Measurements from ENCODE around the gene USP31.
"Not testable (repeated sequence)": the region's sequence is repeated elsewhere in the genome, so short reads cannot be mapped to it uniquely, and the experiment has no call there.

The USP31 gene

DNA sequence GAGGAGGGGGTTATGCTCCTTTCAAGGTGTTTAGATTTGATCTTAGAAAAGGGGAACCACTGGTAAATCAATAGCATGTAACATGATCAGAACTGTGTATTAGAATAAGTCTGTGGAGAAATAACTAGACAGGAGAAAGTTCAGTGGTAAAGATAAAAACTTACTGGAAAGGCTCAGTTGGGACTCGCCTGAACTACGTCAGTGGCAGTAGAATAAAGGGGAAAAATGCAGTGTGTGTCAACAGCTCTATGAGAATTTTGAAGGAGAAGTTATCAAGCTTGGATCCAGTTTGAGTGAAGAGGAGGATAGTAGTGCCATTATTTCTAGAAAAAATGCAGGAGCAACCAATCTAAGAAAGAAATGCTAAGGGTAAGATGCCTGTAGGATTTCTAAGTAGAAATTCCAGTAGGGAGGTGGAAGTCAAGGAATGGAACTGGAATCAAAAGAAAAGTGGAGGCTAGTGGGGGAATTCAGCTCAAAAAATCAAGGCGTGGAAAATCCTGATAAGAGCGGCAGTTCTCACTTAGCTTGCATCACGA is 48.2 kb downstream of the USP31 start:
- no peak for DNase-seq (ENCODE audit: low read depth, low spot score)

- not testable (repeated sequence) for DNase-seq (ENCODE audit: low read depth, low spot score)
These were observed 52.8 kb downstream of the USP31 start for GRCh38 chr16:23096450-23096849.

GRCh38 chr16:23094136-23094535 is 55.1 kb downstream of the USP31 start:
- not testable (repeated sequence) for DNase-seq (ENCODE audit: low read depth, low spot score)

GRCh38 chr16:23092801-23093117 is 56.5 kb downstream of the USP31 start:
- DNase-seq (ENCODE audit: low read depth, low spot score) = no peak

DNA sequence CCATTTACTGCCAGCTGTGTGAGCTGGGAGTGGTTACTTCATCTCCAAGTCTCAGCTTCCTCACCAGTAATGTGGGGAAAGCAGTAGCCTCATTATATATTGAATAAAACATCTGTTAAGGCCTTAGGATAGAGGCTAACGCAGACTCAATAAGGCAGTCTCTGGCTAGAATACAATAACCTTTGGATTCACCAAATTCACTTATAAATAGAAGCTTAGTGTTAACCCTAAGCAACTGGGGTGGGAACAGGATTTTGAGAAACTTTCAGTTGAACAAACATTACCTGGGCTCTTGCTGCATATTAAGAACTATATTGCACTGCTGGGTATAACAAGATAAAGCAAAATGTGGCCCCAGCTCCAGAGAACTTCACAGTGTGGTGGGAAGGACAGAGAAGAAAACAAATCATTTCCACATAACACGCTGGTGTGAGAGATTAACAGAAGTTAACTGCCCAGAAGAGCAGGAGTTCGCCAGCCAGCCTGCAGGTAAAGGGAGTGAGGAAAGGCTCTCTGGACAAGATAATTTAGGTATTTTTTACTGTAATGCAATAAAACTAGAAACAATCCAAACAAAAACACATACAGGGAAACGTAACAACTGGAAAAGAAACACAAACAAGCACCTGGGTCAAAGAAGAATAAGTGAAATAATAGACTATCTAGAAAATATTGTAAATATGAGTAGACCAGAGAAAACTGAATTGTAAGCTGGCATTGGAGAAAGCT is 57.0 kb downstream of the USP31 start:
- DNase-seq (ENCODE audit: low read depth, low spot score) = no peak

DNA sequence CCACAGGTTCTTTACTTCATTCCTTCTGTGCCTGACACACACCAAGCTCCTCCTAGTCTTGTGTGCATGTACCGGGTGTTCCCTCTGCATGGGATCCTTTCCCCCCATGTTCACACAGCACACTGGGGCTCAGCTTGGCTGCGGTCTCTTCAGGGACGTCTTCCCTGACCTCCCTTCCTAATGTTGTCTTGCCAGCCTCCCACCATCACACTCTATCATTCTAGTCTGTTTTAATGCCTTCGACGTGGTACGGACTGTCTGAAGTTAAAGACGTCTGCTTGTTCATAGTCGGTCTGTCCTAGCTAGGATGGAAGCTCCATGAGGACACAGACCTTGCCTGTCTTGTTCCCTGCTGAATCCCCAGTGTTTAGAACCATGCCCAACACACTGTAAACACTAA is 60.1 kb downstream of the USP31 start:
- no peak for DNase-seq (ENCODE audit: low read depth, low spot score)

DNA sequence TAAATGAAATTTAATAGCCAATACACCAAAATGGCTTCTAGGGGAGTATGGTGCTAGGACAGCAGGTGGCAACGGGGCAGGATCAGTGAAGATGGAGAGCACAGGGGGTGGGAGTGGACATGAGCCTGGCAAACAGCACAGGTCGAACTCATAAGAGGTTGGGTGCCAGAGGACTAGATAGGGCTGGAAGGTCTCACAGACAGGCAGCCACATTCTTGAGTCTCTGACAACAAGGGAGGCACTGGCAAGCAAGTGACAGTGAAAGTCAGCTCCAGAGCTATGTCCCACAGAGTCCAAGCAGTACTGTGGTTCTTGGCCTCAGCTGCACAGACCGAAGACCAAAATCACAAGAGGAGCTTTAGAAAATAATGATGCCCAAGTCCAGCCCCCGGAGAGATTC is 61.2 kb downstream of the USP31 start:
- DNase-seq (ENCODE audit: low read depth, low spot score) = no peak

GRCh38 chr16:23085949-23086348 is 63.3 kb downstream of the USP31 start:
- no peak for DNase-seq (ENCODE audit: low read depth, low spot score)

DNA sequence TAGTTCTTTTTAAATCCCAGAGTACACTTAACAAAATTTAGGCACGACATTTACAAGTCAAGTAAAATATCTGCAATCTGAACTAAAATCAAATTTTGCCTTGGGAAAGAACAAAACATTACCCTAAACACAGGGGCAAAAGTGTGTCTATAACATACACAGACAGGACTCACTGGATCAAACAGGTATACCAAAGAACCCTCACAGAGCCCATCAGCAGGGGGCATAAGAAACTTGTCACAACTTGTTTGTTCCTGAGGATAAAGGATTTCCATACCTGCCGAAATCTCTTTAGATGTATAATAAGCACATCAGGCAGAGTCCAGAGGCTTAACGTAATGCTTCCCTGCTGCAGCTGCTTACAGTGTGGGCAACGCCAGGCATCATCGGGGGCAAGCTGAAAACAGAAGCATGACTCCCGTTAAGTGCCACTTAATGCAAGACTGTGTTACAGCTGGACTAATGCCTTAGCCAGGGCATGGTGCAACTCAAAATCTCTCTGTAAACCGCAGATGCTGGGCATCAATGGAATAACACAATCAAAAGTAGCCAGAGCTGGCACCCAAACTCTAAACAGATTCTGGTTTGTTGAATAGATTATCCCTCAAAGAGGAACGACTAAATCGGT is 67.0 kb downstream of the USP31 start:
- DNase-seq (ENCODE audit: low read depth, low spot score) = no peak

- DNase-seq (ENCODE audit: low read depth, low spot score) = peak; percentile 15
These were observed 67.6 kb downstream of the USP31 start for GRCh38 chr16:23081675-23082119.

DNA sequence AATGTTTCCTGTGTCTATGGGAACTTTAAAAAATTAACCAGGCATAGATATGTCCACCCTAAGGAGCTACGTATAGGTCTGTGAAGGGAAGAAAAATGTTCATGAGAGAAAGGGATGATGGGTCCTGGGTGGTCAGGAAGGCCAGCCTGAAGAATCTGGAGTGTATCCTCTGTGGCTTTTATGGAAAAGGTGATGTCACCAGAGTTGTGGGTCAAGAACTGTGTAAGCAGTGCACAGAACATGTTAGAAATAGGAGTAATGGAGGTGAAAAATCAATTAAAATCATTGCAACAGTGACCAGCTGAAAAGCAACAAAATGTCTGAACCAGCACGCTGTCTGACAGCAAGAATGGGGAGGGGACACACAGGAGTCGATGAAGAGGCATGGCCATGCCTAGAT is 68.5 kb downstream of the USP31 start:
- DNase-seq (ENCODE audit: low read depth, low spot score) = no peak

GRCh38 chr16:23080329-23080728 is 68.9 kb downstream of the USP31 start:
- DNase-seq (ENCODE audit: low read depth, low spot score) = no peak

DNA sequence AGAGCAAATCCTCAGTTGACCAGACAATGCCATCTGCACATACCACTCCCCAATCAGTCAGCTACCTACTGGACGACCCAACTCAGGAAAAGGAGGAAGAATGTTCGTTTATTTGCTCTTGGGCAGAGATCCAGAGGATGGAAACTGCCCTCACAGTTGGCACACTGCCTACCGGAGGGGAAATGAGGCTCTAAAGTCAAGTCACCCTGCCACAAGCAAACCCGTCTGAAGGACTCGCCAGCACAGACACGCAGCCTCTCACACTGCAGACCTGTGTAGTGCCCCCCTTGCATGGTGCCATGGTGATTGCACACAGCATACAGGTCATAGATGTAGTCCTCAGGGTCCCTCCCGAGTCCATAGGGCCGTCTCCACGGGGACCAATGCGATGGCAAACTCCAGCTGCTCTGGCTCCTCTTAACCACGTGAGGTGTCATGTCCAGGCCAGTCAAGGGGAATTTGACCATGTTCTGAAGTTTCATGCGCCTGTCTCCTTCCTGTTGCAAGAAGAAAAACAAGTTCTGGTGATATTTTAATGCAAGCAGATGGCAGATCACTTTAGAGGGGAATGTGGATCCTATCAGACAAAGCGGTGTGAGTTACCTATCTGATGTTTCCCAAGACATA is 69.5 kb downstream of the USP31 start:
- DNase-seq (ENCODE audit: low read depth, low spot score) = no peak

GRCh38 chr16:23074423-23074822 is 74.8 kb downstream of the USP31 start:
- no peak for DNase-seq (ENCODE audit: low read depth, low spot score)

GRCh38 chr16:23072769-23073549 is 76.3 kb downstream of the USP31 start:
- DNase-seq (ENCODE audit: low read depth, low spot score) = peak; percentile 54

DNA sequence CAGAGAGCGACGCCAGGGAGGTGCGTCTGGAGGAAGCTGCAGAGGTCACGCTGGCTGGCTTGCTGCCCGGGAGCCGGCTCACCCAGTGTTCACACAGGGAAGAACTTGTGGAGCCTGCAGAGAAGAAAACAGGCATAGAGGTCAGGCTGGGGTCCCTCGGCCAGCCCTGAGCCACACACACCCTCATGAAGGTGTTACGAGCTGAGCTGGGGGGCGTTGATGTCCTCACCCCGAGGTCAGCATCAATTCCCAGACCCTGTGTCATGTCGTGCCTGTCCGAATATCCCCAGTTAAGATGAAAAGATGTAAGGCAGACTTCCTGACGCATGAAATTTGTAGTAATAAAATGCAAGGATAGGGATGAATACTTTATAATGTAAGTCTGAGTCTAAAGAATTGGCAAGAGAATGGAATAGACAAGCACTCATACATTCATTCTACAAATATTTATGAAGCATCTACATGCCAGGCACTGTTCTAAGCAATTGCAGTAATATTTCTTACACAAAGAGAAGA is 77.1 kb downstream of the USP31 start:
- peak; percentile 56 for DNase-seq (ENCODE audit: low read depth, low spot score)

- DNase-seq (ENCODE audit: low read depth, low spot score) = peak; percentile 3
These were observed 77.8 kb downstream of the USP31 start for GRCh38 chr16:23071196-23072083.

GRCh38 chr16:23069844-23070243 is 79.4 kb downstream of the USP31 start:
- no peak for DNase-seq (ENCODE audit: low read depth, low spot score)

GRCh38 chr16:23068079-23068736 is 81.0 kb downstream of the USP31 start:
- no peak for DNase-seq (ENCODE audit: low read depth, low spot score)

- no peak for DNase-seq (ENCODE audit: low read depth, low spot score)
These were observed 82.6 kb downstream of the USP31 start for GRCh38 chr16:23066676-23067075.
